HEK293 (cell line): ENCODE measurements around the gene SFMBT2.

Source experiments
- CTCF ChIP-seq: fragments of 450-650 bp; formaldehyde crosslinking; IDR thresholded peaks from 2 replicates; pipeline ENCODE4 v1.5.1; 2016; ENCODE audit warnings: missing biosample characterization, missing genetic modification characterization
- REST ChIP-seq: fragments of 450-650 bp; formaldehyde crosslinking; IDR thresholded peaks from 2 replicates; pipeline ENCODE4 v1.5.1; 2016; ENCODE audit warnings: missing biosample characterization, missing genetic modification characterization
- ZBTB10 ChIP-seq: fragments of 450-650 bp; formaldehyde crosslinking; IDR thresholded peaks from 2 replicates; pipeline ENCODE4 v1.5.1; 2016; ENCODE audit warnings: missing biosample characterization, missing genetic modification characterization
- ZNF623 ChIP-seq: fragments of 450-650 bp; formaldehyde crosslinking; IDR thresholded peaks from 2 replicates; pipeline ENCODE4 v1.5.1; 2016; ENCODE audit warnings: missing biosample characterization, missing genetic modification characterization

- TF ChIP-seq REST (tag by site-specific recombination), result no peak
- TF ChIP-seq ZNF623, result no peak
- no peak for TF ChIP-seq CTCF
- TF ChIP-seq ZBTB10 (tag by site-specific recombination), result no peak
Measured at GRCh38 chr10:7306147-7306546, 104.7 kb downstream of the SFMBT2 start.
